DMS79 (cell line): Measurements from ENCODE around the gene TTC21B.
"Not testable (repeated sequence)": the region's sequence is repeated elsewhere in the genome, so short reads cannot be mapped to it uniquely, and the experiment has no call there.

Source experiments
- DNase-seq: peaks from one replicate; lab custom pipeline; 2025; lab: John Stamatoyannopoulos, UW

The TTC21B gene

DNA sequence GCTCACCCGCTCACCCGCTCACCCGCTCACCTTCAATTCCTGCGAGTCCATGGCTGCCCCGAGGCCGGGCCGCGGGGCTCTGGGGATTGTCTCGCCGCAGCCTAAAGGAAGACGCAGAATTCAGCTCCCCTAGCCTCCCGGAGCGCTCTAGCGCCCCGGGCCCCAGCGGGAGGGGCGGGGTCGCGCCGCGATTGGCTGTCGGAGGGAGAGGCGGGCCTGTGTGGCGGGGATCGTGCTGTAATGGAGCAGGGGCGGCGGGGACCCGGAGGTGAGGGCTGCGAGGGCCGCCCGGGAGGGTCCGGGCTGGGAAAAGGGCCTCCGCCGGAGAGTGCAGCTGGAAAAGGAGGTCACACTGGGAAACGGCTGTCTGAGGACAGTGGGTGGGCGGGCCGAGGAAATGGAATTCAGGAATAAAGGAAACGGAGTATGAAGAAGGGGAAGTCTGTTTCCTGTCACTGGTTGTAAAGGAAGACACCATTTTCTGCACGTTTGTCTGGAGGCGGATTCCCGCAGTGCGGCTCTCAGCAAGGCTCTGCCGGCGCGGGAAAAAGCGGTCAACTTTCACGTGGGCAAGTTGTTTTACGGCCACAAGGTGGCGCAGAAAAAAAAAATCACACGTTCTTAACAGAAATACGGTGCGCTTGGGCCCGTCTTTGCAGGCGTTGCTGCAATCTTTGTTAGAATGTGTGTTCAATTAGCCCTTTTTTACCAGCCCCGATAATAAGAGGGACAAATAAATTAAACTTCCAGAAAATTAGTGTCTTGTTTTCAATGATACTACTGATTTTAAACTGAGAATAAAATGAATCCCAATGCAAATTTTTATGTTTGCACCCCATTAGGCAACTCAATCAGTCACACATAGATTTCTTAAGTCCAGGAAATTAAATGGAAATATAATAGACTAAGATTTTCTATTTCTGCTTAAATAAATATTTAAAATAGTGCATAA, at the start of gene TTC21B:
Gene TTC21B (minus strand): TSS at position 122 of the 952 bp plus-strand sequence. CDS start 71 bp downstream, at position 51.
- peak; percentile 95 for DNase-seq

DNA sequence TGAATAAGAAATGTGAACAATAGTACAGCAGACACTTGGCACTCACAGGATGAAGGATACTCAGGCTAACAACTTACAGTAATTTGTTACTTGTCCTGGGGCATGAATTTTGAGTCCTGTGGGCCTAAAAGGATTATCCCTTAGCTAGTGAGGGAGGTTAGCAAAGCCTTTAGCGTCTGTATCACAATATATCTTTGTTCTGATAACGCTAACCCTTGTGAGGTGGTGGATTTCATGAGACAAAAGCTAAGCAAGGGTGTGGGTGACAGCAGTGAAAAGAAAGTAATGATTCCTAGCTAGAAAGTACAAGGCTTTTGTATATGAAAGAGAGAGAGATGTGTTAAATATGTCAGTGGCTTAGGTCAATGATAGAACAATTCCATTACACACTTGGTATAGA, 46.8 kb upstream of the TTC21B start:
- DNase-seq: no peak

DNA sequence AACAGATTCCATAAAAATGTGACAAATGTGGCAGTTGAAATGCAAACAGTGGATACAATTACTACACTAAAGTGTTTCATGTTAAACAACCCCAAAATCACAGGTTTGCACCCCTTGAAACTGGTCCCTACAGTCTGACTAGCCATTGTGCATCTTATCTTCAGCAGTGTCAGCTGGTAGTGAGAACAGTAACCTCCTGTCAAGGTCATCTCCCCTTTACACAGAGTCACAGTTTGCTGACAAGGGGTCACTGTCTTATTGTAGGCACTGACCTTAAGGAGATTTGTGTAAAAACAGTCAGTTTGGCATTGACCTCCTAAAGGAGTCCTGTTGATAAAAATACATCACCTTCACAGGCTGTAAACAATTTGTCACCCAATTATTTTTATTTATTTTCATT, 37.3 kb upstream of the TTC21B start:
- no peak for DNase-seq

DNA sequence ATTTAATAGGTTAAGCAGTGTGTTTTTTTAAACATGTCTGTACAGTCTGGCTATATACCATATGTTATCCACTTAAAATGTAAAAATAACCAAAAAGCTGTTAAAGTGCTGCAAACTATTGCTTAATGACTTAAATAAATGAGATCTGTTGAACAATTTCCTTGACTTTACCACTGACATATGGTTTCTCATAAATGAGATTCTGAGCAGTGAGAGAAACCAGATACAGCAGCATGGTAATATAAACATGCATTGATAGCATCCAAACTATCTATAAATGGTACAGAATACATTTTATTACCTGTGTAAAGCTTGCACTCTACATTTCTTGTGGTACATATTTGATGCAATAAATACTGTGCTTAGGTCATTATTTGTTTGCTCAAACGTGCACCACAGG, 36.3 kb upstream of the TTC21B start:
- no peak for DNase-seq

DNA sequence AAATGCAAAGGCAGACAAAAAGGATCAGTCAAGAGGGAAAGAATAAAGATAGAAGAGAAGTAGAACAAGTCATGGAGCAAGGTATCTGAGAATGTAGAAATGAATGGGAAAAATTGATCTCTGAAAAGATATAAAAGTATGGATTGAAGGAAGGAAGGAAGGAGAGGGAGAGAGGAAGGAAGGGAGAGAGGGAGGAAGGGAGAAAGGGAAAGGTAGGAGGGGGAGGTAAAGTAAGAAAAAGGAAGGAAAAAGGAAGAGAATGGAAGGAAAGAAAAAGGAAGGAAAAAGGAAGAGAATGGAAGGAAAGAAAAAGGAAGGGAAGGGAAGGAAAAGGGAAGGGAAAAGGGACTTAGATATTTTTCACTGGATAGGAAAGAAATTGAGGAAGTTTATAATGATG, 31.5 kb upstream of the TTC21B start:
- no peak for DNase-seq

DNA sequence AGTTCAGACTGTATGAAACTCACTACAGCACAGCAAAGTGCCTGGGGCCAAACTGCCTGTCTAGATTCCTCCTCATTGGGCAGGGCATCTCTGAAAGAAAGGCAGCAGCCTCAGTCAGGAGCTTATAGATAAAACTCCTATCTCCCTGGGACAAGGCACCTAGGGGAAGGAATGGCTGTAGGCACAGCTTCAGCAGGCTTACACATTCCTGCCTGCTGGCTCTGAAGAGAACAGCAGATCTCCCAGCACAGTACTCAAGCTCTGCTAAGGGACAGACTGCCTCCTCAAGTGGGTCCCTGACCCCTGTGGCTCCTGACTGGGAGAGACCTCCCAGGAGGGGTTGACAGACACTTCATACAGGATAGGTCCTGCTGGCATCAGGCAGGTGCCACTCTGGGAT, 18.6 kb upstream of the TTC21B start:
- not testable (repeated sequence) for DNase-seq

DNA sequence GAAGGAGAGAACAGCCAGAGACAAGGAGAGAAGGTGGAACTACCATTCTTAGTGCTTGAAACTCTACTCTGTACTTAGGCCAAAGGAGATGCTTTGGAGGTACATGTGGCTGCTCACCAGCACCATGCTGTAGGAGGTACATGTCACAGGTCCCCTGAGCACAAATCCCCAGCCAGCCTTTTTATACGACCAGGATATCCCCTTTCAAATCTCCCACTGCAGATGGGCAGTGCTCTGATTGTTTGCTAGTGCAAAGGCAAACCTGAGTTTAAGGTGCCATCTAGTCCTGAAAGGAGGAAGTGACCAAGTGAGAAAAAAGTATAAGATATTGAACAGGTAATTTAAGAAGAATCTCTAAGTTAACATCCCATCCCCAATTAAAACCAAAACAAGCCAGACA, 17.1 kb upstream of the TTC21B start:
- no peak for DNase-seq

DNA sequence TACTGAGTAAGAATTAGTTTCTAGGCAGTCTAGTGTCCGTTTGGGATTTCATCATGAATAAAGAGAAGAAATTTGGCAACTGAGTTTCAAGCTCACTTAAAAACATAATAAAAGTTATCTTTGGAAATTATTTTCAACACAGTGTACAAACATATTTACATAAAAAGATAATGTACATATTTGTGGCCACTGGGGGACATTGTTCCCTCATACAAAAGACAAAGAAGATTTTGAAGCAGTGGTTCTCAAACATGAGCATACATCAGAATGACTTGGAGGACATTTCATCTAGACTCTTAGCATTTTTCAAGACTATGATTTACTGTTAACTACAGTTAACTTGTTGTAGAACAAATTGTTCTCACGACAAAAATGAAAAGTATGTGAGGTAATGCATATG, 15.7 kb upstream of the TTC21B start:
- no peak for DNase-seq

DNA sequence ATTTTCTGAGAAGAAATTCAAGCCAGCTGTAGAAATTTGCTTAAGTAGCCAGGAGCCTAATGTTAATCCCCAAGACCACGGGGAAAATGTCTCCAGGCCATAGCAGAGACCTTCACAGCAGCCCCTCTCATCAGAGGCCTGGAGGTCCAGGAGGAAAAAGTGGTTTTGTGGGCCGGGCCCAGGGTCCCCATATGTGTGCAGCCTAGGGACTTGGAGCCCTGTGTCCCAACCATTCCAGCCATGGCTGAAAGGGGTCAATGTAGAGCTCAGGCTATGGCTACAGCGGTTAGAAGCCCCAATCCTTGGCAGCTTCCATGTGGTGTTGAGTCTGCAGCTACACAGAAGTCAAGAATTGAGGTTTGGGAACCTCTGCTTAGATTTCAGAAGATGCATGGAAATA, 14.2 kb upstream of the TTC21B start:
- no peak for DNase-seq

DNA sequence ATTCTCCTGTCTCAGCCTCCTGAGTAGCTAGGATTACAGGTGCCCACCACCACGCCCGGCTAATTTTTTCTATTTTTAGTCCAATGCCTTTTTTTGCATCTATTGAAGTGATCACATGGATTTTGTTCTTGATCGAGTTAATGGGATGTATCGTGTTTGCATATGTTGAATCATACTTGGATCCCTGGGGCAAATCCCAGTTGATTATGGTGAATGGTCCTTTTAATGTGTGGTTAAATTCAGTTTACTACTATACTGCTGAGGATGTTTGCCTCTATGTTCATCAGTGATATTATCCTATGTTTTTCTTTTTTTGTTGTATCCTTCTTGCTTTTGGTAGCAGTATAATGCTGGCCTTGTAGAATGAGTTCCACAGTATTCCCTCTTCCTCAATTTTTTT, 8.2 kb upstream of the TTC21B start:
- DNase-seq: no peak

DNA sequence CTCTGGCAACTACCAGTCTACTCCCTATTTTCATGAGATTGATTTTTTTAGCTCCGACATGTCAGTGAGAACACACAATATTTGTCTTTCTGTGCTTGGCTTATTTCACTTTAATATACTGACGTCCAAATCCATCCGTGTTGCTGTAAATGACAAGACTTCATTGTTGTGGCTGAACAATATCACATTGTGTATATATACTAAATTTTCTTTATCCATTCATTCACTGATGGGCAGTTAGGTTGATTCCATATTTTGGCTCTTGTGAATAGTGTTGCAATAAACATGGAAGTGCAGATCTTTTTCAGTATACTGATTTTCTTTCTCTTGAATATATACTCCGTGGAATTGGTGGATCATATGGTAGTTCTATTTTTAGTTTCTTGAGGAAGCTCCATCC, 5.8 kb upstream of the TTC21B start:
- no peak for DNase-seq

DNA sequence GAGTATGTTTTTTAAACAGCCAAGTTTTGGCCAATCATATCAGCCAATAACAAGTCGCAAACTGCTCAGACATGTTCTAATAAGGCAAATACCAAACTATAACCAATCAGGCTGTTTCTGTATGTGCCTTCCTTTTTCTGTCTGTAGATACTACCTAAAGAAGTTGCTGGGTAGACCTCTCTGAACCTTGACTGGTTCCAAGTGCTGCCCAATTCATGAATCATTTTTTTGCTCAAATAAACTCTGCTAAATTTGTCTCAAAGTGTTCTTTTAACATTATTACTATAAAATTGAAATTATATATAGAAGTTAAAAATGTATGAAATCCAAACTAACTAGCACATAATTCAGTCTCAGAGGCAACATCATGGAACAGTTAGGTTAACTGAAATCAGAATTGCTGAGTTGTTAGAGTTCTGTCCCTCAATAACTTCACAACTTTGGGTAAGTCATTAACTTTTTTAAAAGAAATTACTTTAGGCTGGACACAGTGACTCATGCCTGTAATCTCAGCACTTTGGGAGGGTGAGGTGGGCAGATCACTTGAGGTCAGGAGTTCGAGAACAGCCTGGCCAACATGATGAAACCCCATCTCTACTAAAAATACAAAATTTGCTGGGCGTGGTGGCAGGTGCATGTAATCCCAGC, 4.9 kb upstream of the TTC21B start:
- DNase-seq: no peak

DNA sequence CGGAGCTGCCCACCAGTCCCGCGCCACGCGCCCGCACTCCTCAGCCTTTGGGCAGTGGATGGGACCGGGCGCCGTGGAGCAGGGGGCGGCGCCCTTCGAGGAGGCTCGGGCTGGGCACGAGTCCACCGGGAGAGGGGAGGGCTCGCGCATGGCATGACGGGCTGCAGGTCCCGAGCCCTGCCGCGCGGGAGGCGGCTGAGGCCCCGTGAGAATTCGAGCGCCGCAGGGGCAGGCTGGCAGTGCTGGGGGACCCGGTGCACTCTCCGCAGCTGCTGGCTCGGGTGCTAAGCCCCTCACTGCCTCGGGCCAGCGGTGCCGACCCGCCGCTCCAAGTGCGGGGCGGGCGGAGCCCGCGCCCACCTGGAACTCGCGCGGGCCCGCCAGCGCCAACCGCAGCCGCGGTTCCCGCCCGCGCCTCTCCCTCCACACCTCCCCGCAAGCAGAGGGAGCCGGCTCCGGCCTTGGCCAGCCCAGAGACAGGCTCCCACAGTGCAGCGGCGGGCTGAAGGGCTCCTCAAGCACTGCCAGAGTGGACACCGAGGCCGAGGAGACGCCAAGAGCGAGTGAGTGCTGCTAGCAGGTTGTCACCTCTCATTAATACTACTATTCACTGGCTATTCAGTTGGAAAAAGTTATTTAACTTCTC, 3.6 kb upstream of the TTC21B start:
- no peak for DNase-seq

DNA sequence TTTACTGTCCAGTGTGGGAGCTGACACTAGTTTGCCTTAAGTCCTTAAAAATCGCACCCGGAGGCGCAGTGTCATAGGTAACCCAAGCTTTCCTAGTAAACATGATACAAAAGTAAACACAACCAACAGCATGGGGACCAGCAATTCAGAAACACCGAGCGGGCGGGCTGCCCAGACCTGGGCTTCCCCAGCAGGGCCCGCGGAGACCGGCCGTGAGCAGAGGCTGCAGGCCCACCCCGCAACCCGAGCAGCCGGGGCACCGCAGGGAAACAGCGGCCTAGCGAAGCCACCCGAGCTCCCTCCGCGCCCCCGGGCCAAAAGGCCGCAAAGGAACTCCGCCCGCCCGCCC, 296 bp downstream of the TTC21B start:
- DNase-seq: peak; percentile 71

DNA sequence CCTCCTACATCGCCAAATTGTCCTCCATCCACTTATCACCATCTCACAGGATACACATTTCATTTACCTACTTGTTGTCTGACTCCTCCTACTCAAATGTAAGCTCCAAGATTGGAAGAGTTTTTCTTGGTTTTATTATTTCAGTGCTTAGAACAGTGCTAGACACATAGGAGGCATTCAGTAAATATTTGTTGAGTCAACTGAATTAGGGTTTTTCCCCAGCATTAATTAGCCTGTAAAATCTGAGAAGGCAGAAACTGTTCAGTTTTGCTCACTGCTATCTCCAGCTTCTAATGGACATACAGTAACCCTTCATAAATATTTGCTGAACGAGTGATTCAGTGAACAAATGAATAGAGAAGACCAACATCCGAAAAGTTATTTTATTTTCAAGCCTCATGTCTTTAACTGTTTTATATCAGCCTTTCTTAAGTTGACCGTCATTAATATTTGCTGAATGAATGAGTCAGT, 800 bp downstream of the TTC21B start:
- no peak for DNase-seq

DNA sequence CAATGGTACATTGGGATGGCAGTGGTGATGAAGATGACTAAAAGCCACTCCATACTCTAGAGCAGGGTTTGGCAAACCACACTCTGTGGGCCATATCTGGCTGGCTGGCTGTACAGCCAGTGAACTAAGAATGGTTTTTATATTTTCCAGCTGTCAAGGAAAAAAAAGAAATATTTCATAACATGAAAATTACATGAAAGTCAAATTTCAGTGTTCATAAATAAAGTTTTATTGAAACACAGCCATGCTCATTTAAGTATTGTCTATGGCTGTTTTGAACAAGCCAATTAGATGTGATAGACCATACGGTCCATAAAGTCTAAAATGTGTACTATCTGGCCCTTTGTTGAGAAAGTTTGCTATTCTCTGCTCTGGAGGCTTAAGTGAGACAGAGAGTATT, 1.5 kb downstream of the TTC21B start:
- DNase-seq: no peak

DNA sequence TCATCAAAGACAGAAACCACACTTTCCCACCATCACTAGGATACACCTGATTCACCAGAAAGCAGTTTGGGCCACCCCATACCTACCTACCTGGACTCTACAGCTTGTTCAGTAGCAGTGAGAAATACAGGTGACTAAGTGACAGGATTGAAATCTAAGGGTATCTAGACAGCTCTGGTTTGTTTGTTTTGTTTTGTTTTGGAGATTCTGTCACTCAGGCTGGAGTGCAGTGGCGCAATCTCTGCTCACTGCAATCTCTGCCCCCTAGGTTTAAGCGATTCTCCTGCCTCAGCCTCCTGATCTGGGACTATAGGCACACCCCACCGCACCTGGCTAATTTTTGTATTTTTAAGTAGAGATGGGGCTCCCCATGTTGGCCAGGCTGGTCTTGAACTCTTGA, 3.1 kb downstream of the TTC21B start:
- DNase-seq: no peak

DNA sequence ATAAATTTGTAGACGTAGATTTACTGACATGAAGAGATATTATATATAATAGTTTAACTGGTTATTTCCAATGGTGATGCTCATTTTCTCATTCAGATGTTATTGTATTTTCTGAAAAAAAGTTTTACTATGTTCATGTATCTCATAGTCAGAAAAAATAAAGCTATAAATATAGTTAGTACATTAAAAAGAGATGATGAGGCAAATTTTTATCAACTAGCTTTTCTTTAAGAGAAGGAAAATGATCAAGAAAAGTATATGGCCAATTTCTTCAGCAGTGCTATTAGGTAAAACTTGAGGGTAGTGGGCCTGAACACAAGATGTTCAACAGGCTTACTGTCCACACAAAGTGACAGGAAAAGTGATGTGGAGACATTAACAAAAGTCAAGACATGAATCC, 11.7 kb downstream of the TTC21B start:
- no peak for DNase-seq

DNA sequence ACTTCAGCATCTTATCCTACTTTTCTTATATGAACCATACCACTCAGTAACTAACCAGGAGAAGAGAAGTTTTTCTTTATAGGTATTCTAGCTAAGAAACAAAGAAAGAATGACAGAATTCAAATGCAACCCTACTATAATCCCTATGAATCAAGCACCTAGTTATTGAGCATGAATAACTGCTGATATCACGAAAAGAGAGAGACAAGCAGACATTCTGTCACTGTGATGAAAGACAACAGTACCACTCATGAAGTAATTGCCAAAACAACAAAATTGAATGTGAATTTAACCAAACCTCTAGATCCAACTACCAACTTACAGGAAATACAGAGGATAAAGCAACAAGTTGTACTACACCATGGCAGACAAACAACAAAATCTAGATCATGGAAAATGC, 15.3 kb downstream of the TTC21B start:
- no peak for DNase-seq

DNA sequence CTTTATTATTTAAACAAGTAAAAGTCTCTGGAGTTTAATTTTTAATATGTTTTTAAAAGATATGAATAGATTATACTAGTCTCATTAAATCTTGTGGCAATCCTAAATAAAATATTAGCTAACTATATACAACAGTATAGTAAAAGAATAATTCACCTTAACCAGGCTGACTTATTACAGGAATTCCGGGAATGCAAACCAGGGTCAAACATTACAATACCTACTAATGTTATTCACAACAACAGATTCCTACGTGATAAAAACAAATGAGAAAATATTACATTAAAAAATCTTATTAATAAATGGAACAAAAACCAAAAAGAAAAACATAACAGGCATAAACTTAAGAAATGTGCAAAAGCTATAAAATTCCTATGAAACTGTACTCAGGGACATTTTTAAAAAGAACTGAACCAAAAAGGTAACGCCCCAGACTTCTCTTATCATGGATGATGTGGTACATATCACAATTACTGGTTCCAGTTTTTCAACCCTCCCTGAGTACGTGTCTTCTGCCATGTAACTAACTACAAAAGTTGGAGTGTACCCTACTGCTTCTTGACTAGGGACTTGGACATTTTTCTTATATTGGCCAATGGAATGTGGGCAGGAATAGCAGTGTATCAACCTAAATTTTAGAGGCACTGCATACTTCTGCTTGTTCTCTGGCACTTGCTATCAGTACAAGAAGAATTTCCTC, 20.2 kb downstream of the TTC21B start:
- no peak for DNase-seq

DNA sequence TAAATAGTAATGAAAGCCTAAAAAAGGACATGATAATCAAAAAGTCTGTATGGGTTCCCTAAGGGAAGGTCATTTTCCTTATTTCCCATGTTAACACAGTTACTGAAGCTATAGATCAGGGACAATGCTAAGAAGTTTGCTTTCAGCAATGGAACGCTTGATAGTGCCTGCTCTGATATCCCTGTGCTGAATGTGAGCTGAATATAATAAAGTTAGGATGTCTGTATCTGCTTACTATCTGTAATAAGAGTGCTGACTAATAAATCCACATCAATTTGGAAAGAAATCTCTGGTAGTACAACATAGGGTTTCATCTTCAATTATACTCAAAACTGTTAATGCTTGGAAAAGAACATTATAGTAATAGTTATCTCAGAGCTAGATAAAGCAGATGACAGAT, 25.8 kb downstream of the TTC21B start:
- no peak for DNase-seq

DNA sequence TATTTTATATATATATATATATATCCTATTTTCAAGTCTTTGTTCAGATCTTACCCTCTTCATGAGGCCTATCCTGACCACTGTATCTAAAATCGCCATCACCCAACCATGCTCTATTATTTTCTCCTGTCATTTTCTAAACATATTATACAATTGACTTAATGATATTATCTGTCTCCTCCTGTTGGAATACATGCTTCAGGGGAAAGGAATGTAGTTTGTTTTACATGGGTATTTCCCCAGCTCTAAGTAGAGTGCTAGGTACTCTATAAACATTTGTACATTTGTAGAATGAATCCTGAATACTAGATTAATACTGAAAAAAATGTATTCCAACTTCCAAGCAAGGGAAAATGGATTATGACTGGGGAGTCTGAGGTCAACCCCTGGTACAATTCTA, 26.2 kb downstream of the TTC21B start:
- DNase-seq: no peak
